IPS-15b (cell line): ENCODE measurements around the gene PEX11B.

ENCODE experiments used
- H3K27me3 ChIP-seq: one replicate; pipeline ENCODE4 v1.6.1; 2013; ENCODE audit warnings: low read length; ENCODE audit not compliant: control insufficient read depth, insufficient read depth
- H3K36me3 ChIP-seq: one replicate; pipeline ENCODE4 v1.6.1; 2013; ENCODE audit warnings: low read length; ENCODE audit not compliant: control insufficient read depth, insufficient read depth
- H3K4me1 ChIP-seq: one replicate; pipeline ENCODE4 v1.6.1; 2013; ENCODE audit warnings: mild to moderate bottlenecking, low read length; ENCODE audit not compliant: control insufficient read depth, insufficient read depth
- H3K4me3 ChIP-seq: one replicate; pipeline ENCODE4 v1.5.1; 2013; ENCODE audit warnings: low read depth, low read length
- H3K9ac ChIP-seq: one replicate; pipeline ENCODE4 v1.6.1; 2013; ENCODE audit warnings: low read depth, mild to moderate bottlenecking, low read length
- H3K9me3 ChIP-seq: one replicate; pipeline ENCODE4 v1.6.1; 2013; ENCODE audit warnings: mild to moderate bottlenecking, low read length; ENCODE audit not compliant: control insufficient read depth, insufficient read depth

Gene PEX11B, protein sequence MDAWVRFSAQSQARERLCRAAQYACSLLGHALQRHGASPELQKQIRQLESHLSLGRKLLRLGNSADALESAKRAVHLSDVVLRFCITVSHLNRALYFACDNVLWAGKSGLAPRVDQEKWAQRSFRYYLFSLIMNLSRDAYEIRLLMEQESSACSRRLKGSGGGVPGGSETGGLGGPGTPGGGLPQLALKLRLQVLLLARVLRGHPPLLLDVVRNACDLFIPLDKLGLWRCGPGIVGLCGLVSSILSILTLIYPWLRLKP

DNA sequence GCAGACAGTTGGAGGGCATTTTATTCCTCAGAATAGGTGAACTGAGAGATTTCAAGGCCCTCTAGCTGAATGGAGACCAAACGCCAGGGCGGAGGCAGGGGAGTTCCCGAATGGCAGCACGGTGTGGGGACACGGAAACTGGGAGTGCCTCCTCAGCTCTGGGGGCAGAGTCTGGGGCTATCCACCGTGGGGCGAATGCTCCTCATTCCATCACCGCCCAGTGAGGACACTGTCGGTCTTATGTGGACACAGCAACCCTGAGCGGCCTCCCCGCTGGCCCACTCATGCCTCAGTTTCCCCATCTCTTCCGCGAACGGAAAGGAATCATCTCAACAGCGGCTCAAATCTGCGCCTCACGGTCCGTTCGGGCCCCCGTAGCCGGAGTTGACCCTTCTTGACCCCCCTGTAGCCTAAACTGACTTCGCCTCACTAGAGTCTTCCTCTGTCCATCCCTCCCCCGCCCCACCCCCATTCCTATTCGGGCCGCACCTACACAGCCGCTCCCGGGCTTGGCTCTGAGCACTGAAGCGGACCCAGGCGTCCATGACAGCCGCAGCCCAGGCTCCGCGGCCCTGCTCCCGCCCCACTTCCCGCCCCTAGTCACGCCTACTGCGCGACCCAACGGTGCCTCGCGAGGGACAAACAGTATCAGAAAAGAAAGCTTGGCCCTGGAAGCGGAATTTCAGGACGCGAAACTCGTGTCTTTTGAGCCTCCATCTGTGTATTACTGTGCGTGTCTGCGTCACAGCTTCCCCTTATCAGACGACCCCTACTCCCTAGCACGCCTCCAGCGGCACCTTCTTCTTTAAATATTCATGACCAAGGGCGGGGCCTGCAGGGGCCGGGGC lies at the start of gene PEX11B:
PEX11B (minus strand) TSS at position 574 of the 848 bp plus-strand sequence; CDS start at position 545, 29 bp downstream.
- H3K27me3 ChIP-seq = peaks cover 4% of the 10 kb centered on the region
- H3K4me1 ChIP-seq = no peaks in the 10 kb centered on the region
- no peaks in the 10 kb centered on the region for H3K36me3 ChIP-seq
- peak within 1 kb of the TSS; percentile 86 for H3K4me3 ChIP-seq
- peak within 1 kb of the TSS; percentile 56 for H3K9ac ChIP-seq
- H3K9me3 ChIP-seq = no peaks in the 10 kb centered on the region

DNA sequence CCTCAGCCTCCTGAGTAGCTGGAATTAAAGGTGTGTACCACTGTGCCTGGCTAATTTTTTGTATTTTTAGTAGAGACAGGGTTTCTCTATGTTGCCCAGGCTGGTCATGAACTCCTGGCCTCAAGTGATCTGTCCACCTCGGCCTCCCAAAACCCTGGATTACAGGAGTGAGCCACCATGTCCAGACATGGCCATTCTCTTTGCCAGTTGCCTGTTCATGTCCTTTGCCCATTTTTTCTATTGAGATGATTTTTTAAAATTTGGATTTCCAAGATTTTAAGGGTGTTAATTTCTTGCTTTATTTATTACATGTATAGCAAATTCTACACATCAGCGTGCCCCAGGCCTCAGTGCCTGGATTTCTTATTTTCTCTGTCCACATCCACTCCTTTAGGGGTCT lies 48.8 kb upstream of the PEX11B start:
- Histone ChIP-seq H3K9me3 (no peaks in the 10 kb centered on the region), H3K27me3 (peaks cover 18% of the 10 kb centered on the region), H3K36me3 (no peaks in the 10 kb centered on the region), H3K9ac (no peak overlapping the region), H3K4me3 (no peak overlapping the region), H3K4me1 (peaks cover 6% of the 10 kb centered on the region)

DNA sequence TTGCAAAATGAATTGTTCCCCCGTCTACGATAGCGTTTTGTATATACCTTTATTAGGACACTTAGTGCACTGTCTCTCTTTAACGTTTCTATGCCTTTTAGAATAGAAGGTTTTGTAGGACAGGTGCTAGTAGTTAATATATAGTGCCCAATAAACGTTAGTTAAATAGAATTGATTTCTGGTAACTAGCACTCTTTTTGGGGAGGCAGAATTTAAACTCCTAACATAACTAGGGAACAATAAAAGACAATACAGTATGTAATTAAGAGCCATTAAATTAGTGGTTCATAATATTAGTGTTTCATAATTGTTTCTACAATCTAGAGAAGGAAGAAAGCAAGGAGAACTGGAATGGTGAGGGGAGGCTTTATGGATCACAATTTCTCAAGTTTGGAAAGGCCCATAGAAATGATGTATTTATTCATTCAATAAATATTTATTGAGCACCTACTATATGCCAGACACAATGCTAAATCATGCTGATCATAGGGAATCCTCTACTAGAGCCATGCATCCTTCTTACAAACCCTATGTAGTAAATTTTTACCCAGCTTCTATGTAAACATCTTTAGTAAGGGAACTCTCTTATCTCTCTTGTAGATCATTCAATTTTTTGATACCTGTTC lies 46.7 kb upstream of the PEX11B start:
- peaks cover 6% of the 10 kb centered on the region for H3K4me1 ChIP-seq
- peaks cover 32% of the 10 kb centered on the region for H3K27me3 ChIP-seq
- no peaks in the 10 kb centered on the region for H3K36me3 ChIP-seq
- peak overlapping the region; percentile 38 for H3K4me3 ChIP-seq
- H3K9ac ChIP-seq = no peak overlapping the region
- H3K9me3 ChIP-seq = no peaks in the 10 kb centered on the region

- peaks cover 39% of the 10 kb centered on the region for H3K27me3 ChIP-seq
- H3K4me3 ChIP-seq = peak within 1 kb of the TSS; percentile 88
- no peaks in the 10 kb centered on the region for H3K36me3 ChIP-seq
- H3K9me3 ChIP-seq = no peaks in the 10 kb centered on the region
- no peak within 1 kb of the TSS for H3K9ac ChIP-seq
- peaks cover 10% of the 10 kb centered on the region for H3K4me1 ChIP-seq
Observed at GRCh38 chr1:145964328-145965118, 46.0 kb upstream of the PEX11B start, which contains the start of the genes ANKRD34A and POLR3GL. TSS of gene ANKRD34A (minus strand) at chr1:145964575. CDS start at chr1:145961759, 2,816 bp downstream. TSS of gene POLR3GL (plus strand) at chr1:145964690. CDS start at chr1:145974866, 10,176 bp downstream.

DNA sequence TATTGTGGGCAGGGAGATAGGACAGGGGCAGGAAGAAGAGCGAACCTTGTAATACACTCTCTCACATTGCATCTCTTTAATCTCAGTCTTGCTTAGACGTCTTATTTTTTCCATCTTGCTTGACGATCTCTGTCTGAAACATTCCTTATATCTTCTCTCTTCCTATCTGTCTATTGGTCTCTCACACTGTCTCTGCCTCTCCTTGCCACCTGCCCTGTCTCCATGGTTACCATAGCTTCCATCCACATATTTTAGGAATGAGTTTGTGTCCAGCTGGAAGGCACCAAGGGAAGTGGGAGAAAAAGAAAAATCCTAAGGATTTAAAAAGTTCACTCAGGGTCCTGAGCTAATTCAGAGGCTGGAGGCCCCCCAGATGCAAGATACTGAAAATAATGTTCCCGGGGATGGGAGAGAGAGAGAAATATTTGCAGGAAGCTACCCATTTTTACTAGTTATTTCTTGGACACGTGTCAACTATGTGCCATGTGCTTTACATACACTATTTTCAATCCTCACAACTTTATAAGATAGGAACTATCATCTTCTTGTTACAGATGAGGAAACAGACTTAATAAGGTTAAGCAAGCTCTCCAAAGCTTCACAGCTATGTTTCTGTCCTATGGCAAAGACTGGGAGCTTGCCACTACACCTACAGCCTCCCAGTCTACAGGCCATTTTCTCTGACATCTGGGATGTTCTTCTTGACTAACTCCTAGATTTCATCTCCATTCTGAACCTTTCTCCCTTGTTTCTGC lies 44.9 kb upstream of the PEX11B start:
- Histone ChIP-seq H3K4me1 (peaks cover 10% of the 10 kb centered on the region), H3K9ac (no peak overlapping the region), H3K9me3 (no peaks in the 10 kb centered on the region), H3K27me3 (peaks cover 50% of the 10 kb centered on the region), H3K4me3 (peak overlapping the region; percentile 88), H3K36me3 (no peaks in the 10 kb centered on the region)

DNA sequence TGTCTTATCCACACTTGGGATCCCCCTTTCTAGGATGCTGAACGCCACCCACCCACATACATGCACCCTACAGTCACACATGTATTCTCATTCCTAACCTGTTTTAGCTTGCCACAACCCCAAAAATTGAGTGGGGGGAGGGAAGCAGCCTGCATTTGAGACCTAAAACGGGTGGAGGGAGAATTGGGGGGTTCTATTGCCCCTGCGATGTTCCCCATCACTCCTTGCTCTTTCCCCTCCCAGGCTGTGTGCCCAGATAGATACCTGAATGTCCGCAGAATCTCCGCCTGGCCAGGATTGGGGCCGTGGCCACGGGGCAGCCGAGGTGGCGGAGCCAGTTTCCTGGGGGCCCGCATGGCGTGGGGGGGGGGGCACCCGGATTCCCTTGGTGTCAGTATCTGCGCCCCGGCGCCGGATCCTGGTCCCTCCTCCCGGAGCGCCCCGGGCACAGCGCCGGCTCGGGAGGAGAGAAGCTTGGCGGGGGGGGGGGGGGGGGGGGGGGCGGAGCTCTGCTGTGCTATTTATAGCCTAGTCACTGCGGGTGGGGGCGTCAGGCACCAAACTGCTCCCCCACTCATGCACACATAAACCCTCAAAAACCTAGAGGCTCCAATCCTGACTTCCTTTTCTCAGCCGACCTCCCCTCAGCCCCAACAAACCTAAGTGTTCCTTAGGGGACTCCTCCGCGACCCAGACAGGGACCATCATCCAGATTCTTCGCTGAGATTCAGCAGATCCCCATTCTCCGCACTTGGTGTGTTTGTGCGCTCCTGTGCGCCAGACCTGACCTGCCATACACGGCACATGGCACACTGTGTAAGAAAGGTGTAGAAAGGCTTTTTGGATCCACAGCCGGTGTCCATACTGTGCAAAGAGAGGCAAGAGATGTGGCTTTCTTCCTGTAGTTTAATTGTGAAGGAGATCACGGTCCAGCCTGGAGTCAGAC lies 43.9 kb upstream of the PEX11B start:
- Histone ChIP-seq H3K9me3 (no peaks in the 10 kb centered on the region), H3K4me1 (peaks cover 10% of the 10 kb centered on the region), H3K4me3 (peak overlapping the region; percentile 88), H3K36me3 (no peaks in the 10 kb centered on the region), H3K9ac (no peak overlapping the region), H3K27me3 (peaks cover 55% of the 10 kb centered on the region)

GRCh38 chr1:145961425-145962156 lies 43.1 kb upstream of the PEX11B start:
- peak overlapping the region; percentile 88 for H3K4me3 ChIP-seq
- H3K36me3 ChIP-seq = no peaks in the 10 kb centered on the region
- no peaks in the 10 kb centered on the region for H3K9me3 ChIP-seq
- H3K9ac ChIP-seq = peak overlapping the region; percentile 19
- peaks cover 10% of the 10 kb centered on the region for H3K4me1 ChIP-seq
- peaks cover 63% of the 10 kb centered on the region for H3K27me3 ChIP-seq

- H3K4me3 ChIP-seq = peak overlapping the region; percentile 88
- no peaks in the 10 kb centered on the region for H3K9me3 ChIP-seq
- H3K36me3 ChIP-seq = no peaks in the 10 kb centered on the region
- H3K9ac ChIP-seq = peak overlapping the region; percentile 19
- peaks cover 69% of the 10 kb centered on the region for H3K27me3 ChIP-seq
- peaks cover 10% of the 10 kb centered on the region for H3K4me1 ChIP-seq
Observed at GRCh38 chr1:145961109-145961424, 42.5 kb upstream of the PEX11B start.

DNA sequence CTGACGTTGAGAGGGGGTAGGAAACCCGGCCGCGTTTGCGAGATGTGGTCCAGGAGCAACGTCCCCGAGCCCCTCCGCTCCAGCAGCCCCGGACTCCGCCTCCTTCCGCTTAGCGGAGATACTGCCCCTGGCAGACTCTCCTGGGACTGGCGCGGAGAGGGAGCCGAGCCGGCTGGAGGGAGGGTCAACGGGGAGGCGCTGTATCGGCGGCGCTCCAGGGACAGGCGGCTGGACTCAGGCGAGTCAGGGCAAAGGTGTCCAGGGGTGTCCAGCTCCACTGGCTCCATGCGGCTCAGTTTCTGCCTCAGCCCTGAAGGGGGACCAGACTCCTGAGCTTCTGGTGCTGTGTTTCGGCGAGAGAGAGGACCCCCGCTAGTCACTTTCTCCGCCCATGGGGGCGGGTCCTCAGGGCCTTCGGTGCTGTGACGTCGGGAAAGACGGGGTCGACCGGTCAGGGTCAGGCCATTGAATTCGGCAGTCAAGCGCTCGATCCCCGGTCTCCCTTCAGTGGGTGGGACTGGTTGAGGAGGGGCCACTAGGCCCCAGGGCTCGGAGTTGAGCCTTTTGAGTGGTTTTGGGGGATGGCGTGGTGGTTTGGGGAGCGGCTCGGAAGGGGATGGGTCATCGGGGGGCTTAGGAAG lies 42.1 kb upstream of the PEX11B start:
- no peaks in the 10 kb centered on the region for H3K36me3 ChIP-seq
- H3K9ac ChIP-seq = no peak overlapping the region
- peaks cover 10% of the 10 kb centered on the region for H3K4me1 ChIP-seq
- peaks cover 73% of the 10 kb centered on the region for H3K27me3 ChIP-seq
- H3K4me3 ChIP-seq = peak overlapping the region; percentile 88
- no peaks in the 10 kb centered on the region for H3K9me3 ChIP-seq
